GM23248 (cell line): ENCODE results near the gene TACR1. TPM values are rescaled to one million over a fixed set of nuclear protein-coding genes. Genes with fewer than 3 reads are reported as not detected.
"Not testable (repeated sequence)": the region's sequence is repeated elsewhere in the genome, so short reads cannot be mapped to it uniquely, and the experiment has no call there.

Experiments
- DNase-seq: peaks from one replicate; pipeline ENCODE4 v3.0.0-alpha.2; 2015
- H2AFZ ChIP-seq: fragments of 200-600 bp; sonication (generic); 2 replicates; pipeline ENCODE4 v1.6.1; 2016; ENCODE audit warnings: antibody characterized with exemption
- H3F3A ChIP-seq: fragments of 200-600 bp; sonication (generic); 2 replicates; pipeline ENCODE4 v1.6.1; 2016; ENCODE audit warnings: mild to moderate bottlenecking, antibody characterized with exemption, mixed run types; ENCODE audit not compliant: insufficient read depth
- H3K27ac ChIP-seq: fragments of 200-600 bp; sonication (generic); 2 replicates; pipeline ENCODE4 v1.5.1; 2016; ENCODE audit warnings: mild to moderate bottlenecking
- H3K27me3 ChIP-seq: fragments of 200-600 bp; sonication (generic); replicated peaks from 2 replicates; pipeline ENCODE4 v1.6.1; 2016; ENCODE audit warnings: mild to moderate bottlenecking; ENCODE audit not compliant: insufficient read depth
- H3K36me3 ChIP-seq: fragments of 200-600 bp; sonication (generic); 2 replicates; pipeline ENCODE4 v1.6.1; 2016; ENCODE audit warnings: low read depth, mild to moderate bottlenecking
- H3K4me1 ChIP-seq: fragments of 200-600 bp; sonication (generic); 2 replicates; pipeline ENCODE4 v1.6.1; 2016; ENCODE audit warnings: mild to moderate bottlenecking; ENCODE audit not compliant: insufficient read depth
- H3K4me2 ChIP-seq: fragments of 200-600 bp; sonication (generic); one replicate; pipeline ENCODE4 v1.6.1; 2016; ENCODE audit warnings: mild to moderate bottlenecking; ENCODE audit not compliant: unreplicated experiment
- H3K4me3 ChIP-seq: fragments of 200-600 bp; sonication (generic); 2 replicates; pipeline ENCODE4 v1.5.1; 2016; ENCODE audit warnings: mild to moderate bottlenecking
- H3K79me2 ChIP-seq: fragments of 200-600 bp; sonication (generic); 2 replicates; pipeline ENCODE4 v1.6.1; 2016; ENCODE audit warnings: mild to moderate bottlenecking; ENCODE audit not compliant: insufficient read depth
- H3K9ac ChIP-seq: fragments of 200-600 bp; sonication (generic); 2 replicates; pipeline ENCODE4 v1.6.1; 2016; ENCODE audit warnings: mild to moderate bottlenecking
- H3K9me2 ChIP-seq: fragments of 200-600 bp; sonication (generic); 2 replicates; pipeline ENCODE4 v1.6.1; 2016; ENCODE audit warnings: mixed run types, mild to moderate bottlenecking, moderate library complexity; ENCODE audit not compliant: insufficient read depth
- H3K9me3 ChIP-seq: fragments of 200-600 bp; sonication (generic); one replicate; pipeline ENCODE4 v1.6.1; 2017; ENCODE audit warnings: low read depth
- H4K20me1 ChIP-seq: fragments of 200-600 bp; sonication (generic); 2 replicates; pipeline ENCODE4 v1.6.0; 2016; ENCODE audit not compliant: insufficient read depth
- EZH2 ChIP-seq: fragments of 200-600 bp; sonication (generic); IDR thresholded peaks from 2 replicates; pipeline ENCODE4 v1.6.1; 2018; ENCODE audit warnings: antibody characterized with exemption, mild to moderate bottlenecking; ENCODE audit not compliant: insufficient read depth, poor library complexity, severe bottlenecking
- EZH2phosphoT487 ChIP-seq: fragments of 200-600 bp; sonication (generic); IDR thresholded peaks from 2 replicates; pipeline ENCODE4 v1.6.1; 2018; ENCODE audit warnings: antibody characterized with exemption, moderate library complexity, mild to moderate bottlenecking, low read depth; ENCODE audit not compliant: insufficient read depth
- WGBS, 2 experiments: methylation state at CpG; one replicate each; pipeline ENCODE4 v1.1.6; 2015 to 2017; ENCODE audit warnings: low lambda C conversion rate in 2 of 2, low coverage in 1 of 2; ENCODE audit errors: missing lambda C conversion rate in 2 of 2; 5-methylcytosine and 5-hydroxymethylcytosine counted together
- in situ Hi-C: fragments of 300-500 bp; cut with MboI; formaldehyde crosslinking; loops from 2 replicates; pipeline ENCODE4 v1.15.0; 2020
- polyA plus RNA-seq: library from polyadenylated mRNA; unstranded; fragments of >200 nt; fragmentation: Nextera tagmentation; extraction: Ambion mirVana; gene quantifications from 2 replicates; pipeline ENCODE4 v1.2.1, GENCODE V29; 2016
- total RNA-seq: library from RNA; depleted of rRNA; stranded (reverse); fragments of >200 nt; shearing (Covaris generic); gene quantifications from 2 replicates; pipeline ENCODE4 v1.2.3, GENCODE V29; 2014

TACR1 gene
- total and polyA plus RNA-seq, 2 experiments from 2014 or later = 0.11 to 0.65 TPM

- H3K27me3 ChIP-seq = no peaks in the 10 kb centered on the region
- no peak for DNase-seq
Observed at GRCh38 chr2:75153221-75153620, 46.1 kb downstream of the TACR1 start.

GRCh38 chr2:75152243-75152642 is 47.1 kb downstream of the TACR1 start:
- H4K20me1 ChIP-seq, H3K36me3 ChIP-seq, H3K9me2 ChIP-seq, H3F3A ChIP-seq, H3K27me3 ChIP-seq, H3K9me3 ChIP-seq, H3K9ac ChIP-seq, DNase-seq, H2AFZ ChIP-seq, in situ Hi-C loops, H3K4me2 ChIP-seq, H3K79me2 ChIP-seq, H3K27ac ChIP-seq, H3K4me3 ChIP-seq: not testable (repeated sequence)
- WGBS, 2 experiments = 67 to 77% methylated on average over 3 of the region's 3 CpGs
- H3K4me1 ChIP-seq = peaks cover 11% of the 10 kb centered on the region; the same call in 1 of the 2 replicates

More at GRCh38 chr2:75153221-75153620, 46.1 kb downstream of the TACR1 start:
- Histone ChIP-seq H3K79me2 (no peaks in the 10 kb centered on the region), H3K27ac (no peak overlapping the region), H3K9me2 (no peaks in the 10 kb centered on the region), H3K9me3 (no peaks in the 10 kb centered on the region), H4K20me1 (no peaks in the 10 kb centered on the region), H2AFZ (no peak overlapping the region), H3K9ac (no peak overlapping the region), H3K4me3 (no peak overlapping the region), H3K4me2 (no peak overlapping the region), H3F3A (0 out of 2 replicates have a peak, but pooled peaks cover 5% of the 10 kb centered on the region), H3K4me1 (peaks cover 11% of the 10 kb centered on the region; the same call in 1 of the 2 replicates), H3K36me3 (no peaks in the 10 kb centered on the region)
- in situ Hi-C loops = no loop called here
- 58 to 67% methylated on average over 1 of the region's 1 CpG for WGBS, 2 experiments
- TF ChIP-seq EZH2phosphoT487 (no peak), EZH2 (no peak)

GRCh38 chr2:75147884-75148283 is 51.4 kb downstream of the TACR1 start:
- H4K20me1 ChIP-seq, in situ Hi-C loops, H3F3A ChIP-seq, H3K9me2 ChIP-seq, H3K9ac ChIP-seq, H3K4me3 ChIP-seq, H3K79me2 ChIP-seq, H3K27ac ChIP-seq, H3K4me2 ChIP-seq, H2AFZ ChIP-seq, H3K36me3 ChIP-seq, H3K4me1 ChIP-seq, DNase-seq, H3K9me3 ChIP-seq, H3K27me3 ChIP-seq: not testable (repeated sequence)
- 71 to 74% methylated on average over 6 of the region's 6 CpGs for WGBS, 2 experiments

- Histone ChIP-seq H2AFZ (no peak overlapping the region), H3K36me3 (no peaks in the 10 kb centered on the region), H3K27ac (no peak overlapping the region), H4K20me1 (no peaks in the 10 kb centered on the region), H3K4me3 (no peak overlapping the region), H3K79me2 (no peaks in the 10 kb centered on the region), H3F3A (peaks cover 10% of the 10 kb centered on the region; the same call in 1 of the 2 replicates), H3K4me1 (no peaks in the 10 kb centered on the region), H3K9me3 (no peaks in the 10 kb centered on the region), H3K4me2 (no peak overlapping the region), H3K9ac (no peak overlapping the region), H3K27me3 (no peaks in the 10 kb centered on the region), H3K9me2 (no peaks in the 10 kb centered on the region)
- TF ChIP-seq EZH2phosphoT487 = no peak
- no peak for TF ChIP-seq EZH2
- WGBS, 2 experiments = 10 to 18% methylated on average over 2 of the region's 2 CpGs
- DNase-seq = peak; percentile 57
- in situ Hi-C loops = no loop called here
Observed at GRCh38 chr2:75146606-75147332, 52.6 kb downstream of the TACR1 start.

- 59 to 67% methylated on average over 4 of the region's 4 CpGs for WGBS, 2 experiments
- H3K27me3 ChIP-seq, H3K4me1 ChIP-seq, in situ Hi-C loops, H4K20me1 ChIP-seq, H3K9me2 ChIP-seq, H3K36me3 ChIP-seq, H3K27ac ChIP-seq, H3K4me2 ChIP-seq, H2AFZ ChIP-seq, DNase-seq, H3F3A ChIP-seq, H3K9me3 ChIP-seq, H3K4me3 ChIP-seq, H3K79me2 ChIP-seq, H3K9ac ChIP-seq: not testable (repeated sequence)
Observed at GRCh38 chr2:75146221-75146605, 53.1 kb downstream of the TACR1 start.
